Caki2 (cell line): Measurements from ENCODE around the gene MAT2A. TPM values are rescaled to one million over a fixed set of nuclear protein-coding genes. Genes with fewer than 3 reads are reported as not detected.

Experiments used
- DNase-seq: peaks from one replicate; pipeline ENCODE4 v3.0.0-alpha.2; 2015; ENCODE audit warnings: low read depth
- in situ Hi-C: cut with HindIII; loops from 2 replicates; pipeline ENCODE4 v1.10.0; 2016; ENCODE audit warnings: low sequenced_read_pairs, low pct_unique_long_range_greater_than_20kb, mixed read lengths
- total RNA-seq: library from RNA; depleted of rRNA; stranded (reverse); fragments of >200 nt; shearing (Covaris generic); gene quantifications from 2 replicates; pipeline ENCODE4 v1.2.3, GENCODE V29; 2014; ENCODE audit warnings: low replicate concordance

The MAT2A gene
- total RNA-seq, 1 experiment from 2014 or later: 59.5 TPM

- DNase-seq: peak; percentile 91
- in situ Hi-C loops: no loop called here
Observed at GRCh38 chr2:85561280-85562212, 22.6 kb downstream of the MAT2A start, which contains the start of gene GGCX. Gene GGCX, minus strand, starts transcription at chr2:85561493. Its CDS starts 65 bp downstream, at chr2:85561428.

GRCh38 chr2:85564144-85564563, 25.2 kb downstream of the MAT2A start:
- in situ Hi-C loops: no loop called here
- no peak for DNase-seq

- in situ Hi-C loops: no loop called here
- DNase-seq: no peak
Observed at GRCh38 chr2:85566265-85566664, 27.3 kb downstream of the MAT2A start.

- in situ Hi-C loops: no loop called here
- no peak for DNase-seq
Observed at GRCh38 chr2:85575739-85576138, 36.8 kb downstream of the MAT2A start.

DNA sequence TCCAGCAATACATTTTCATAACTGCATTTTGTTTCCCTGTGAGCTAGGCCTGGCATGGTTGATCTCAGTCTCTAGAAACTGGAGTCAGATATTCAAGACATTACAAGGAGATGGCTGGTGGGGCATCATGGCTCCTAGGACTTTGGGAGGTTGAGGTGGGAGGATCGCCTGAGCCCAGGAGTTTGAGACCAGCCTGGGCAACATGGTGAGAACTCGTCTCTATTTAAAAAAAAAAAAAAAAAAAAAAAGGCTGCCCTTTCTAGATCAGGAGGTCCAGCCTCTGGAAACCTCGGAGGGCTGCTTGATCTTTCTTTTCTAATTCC, 38.1 kb downstream of the MAT2A start:
- in situ Hi-C loops: no loop called here
- no peak for DNase-seq

DNA sequence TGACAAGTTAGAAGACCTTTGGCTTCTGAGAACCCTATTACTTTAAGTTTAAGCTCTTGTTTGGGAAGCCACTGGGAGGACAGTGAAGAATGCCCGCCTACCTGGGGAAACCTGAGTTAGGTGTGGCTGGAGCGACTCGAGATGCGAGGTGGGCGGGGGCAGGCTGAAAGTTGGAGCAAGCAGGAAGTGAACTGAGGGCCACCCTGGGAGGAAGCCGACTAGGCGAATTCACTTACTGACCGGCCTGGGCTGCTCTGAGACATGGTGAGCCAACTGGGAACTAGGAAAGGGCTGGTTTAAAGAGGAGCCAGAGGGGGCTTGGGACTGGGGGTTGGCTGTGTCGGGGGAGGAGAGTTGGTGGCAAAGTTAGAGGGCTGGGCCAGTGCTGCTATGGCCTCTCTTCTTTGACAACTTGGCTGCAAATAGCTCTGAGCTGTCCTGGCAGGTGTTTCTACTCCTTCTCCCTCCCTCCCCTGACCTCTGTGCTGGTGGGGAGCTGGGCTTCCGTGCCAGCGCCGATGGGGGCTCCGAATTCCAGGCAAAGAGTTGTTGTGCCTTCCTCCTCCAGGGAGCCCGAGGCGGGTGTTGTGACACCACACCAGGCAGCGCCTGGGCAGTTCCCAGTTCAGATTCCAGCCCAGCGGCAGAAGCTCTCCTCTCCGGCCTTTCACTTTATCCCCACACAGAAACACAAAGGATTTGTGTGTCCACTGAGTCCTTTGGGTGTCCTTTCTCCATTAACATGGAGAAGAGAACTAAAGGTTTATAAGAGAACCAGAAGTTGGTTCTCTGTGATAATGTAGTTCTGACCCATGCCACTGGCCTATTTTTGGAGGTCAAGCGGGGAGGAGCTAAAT, 38.6 kb downstream of the MAT2A start, which contains the start of gene VAMP8:
VAMP8 (plus strand) TSS at position 201 of the 857 bp plus-strand sequence; CDS start at position 262, 61 bp downstream.
- in situ Hi-C loops: no loop called here
- DNase-seq: no peak

DNA sequence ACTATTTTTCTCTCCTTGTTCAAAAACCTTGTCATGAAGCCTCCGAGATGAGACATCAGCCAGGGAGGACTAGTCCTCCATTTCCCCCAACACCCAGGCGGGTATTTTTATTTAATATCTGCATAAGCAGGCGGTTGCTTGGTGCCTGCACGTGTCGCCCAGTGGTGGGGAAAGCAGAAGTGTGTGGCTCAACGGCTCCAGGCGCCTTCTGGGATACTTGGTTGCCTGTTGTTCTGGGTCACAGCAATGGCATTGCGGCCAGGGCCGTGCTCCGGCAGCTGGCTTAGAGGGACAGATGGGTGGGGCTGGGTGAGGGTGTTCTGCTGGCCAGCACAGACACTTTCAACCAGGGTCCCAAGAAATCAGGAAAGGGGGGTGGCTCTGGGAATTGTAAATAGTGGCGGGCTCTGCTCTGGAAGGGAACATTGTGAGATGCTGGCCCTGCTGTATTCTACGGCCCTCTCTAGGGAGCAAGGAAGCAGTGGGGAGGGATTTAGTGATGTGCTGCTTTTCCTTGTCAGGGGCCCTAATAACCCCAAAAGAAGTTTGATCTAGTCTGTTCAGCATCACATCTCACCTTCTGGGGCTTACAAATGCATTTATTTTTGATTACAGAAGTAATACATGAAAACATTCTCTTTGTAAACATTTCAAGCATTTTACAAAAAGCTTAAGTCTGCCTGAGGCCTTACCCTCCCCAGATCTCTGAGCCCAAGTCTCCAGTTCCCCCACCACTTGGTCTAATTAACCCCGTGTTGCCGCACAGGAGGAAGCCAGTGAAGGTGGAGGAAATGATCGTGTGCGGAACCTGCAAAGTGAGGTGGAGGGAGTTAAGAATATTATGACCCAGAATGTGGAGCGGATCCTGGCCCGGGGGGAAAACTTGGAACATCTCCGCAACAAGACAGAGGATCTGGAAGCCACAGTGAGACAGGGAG, 39.5 kb downstream of the MAT2A start:
- in situ Hi-C loops: no loop called here
- no peak for DNase-seq

DNA sequence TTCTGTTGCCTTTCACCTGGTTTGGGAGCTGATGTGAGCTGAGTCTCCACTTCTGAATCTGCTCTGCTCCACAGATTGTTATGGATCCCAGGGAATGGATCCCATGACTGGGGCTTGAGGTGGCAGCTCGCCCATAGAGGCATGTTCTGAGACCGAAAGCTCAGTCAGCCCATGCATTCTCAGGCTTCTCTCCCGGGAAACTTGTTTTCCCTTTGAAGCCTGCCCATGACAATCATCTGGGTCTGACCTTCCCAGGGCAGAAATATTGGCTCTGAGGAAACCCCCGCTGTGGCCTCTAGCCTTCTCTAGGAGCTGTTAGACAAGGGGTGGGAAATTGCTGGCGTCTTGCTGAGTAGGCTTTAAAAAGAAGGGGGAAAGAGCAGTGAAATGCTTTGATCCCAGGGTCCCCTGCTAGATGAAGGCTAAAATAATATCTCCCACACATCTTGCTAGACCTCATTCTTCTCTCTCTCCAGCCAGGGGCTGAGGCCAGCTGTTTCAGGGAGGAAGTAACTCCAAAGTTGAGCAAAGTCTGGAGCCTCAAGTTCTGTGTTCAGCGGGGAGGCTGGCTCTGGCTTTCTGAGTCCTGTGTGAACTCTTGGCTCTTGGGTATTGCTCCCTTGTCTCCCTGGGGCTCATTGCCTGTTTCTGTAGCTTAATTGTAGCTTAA, 40.4 kb downstream of the MAT2A start:
- no peak for DNase-seq
- in situ Hi-C loops: no loop called here

GRCh38 chr2:85580206-85580605, 41.2 kb downstream of the MAT2A start:
- in situ Hi-C loops: no loop called here
- no peak for DNase-seq

GRCh38 chr2:85582492-85582891, 43.5 kb downstream of the MAT2A start:
- DNase-seq: no peak
- in situ Hi-C loops: no loop called here

GRCh38 chr2:85583667-85584353, 44.8 kb downstream of the MAT2A start:
- DNase-seq: no peak
- in situ Hi-C loops: no loop called here

GRCh38 chr2:85584354-85584856, 45.4 kb downstream of the MAT2A start, which contains the start of gene VAMP5:
Gene VAMP5, plus strand, starts transcription at chr2:85584431. Its CDS starts 60 bp downstream, at chr2:85584491.
- in situ Hi-C loops: no loop called here
- DNase-seq: no peak

DNA sequence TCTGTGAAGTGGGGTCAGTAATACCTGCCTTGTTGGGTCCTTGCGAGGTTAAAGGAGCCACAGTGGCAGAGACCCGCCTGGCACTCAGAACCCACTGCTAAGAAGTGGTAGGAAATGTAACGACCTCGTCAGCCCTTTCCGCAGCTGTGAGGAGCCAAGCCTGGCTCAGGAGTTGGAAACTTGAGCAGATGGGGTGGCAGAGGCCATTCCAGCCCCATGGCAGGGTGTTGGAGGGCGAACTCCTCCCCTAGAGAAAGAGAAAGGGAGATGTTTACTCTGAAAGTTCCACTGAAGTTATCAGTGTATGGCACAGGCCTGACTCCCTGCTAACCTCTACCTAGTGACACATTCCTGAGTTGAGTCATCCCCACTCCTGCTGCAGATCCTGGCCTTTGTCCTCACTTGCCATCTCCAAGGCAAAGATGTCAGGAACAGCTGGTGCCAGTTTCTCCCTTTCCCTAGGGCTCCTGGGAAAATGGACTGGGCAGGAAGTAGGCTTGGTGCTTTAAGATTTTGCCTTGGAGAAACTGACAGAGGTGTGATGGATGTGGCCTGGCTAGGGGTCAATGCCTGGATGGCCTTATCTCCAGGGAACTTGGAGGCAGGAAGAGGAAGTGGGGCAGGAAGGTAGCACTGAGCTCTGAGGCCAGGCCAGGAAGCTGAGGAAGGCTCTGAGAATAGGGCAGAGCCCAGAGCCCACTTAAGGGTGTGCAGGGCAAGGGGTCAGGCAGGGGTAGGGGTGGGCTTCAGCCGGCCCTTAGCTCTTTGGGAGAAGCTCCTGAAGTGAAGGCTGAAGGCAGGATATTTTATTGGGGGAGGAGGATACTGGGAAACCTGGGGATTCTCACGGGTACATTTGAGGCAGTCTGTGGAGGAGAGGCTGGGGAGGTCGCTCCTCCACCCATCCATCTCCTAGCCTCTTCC, 46.2 kb downstream of the MAT2A start:
- in situ Hi-C loops: no loop called here
- peak; percentile 82 for DNase-seq

- peak; percentile 70 for DNase-seq
- in situ Hi-C loops: no loop called here
Observed at GRCh38 chr2:85585781-85586105, 46.8 kb downstream of the MAT2A start.

DNA sequence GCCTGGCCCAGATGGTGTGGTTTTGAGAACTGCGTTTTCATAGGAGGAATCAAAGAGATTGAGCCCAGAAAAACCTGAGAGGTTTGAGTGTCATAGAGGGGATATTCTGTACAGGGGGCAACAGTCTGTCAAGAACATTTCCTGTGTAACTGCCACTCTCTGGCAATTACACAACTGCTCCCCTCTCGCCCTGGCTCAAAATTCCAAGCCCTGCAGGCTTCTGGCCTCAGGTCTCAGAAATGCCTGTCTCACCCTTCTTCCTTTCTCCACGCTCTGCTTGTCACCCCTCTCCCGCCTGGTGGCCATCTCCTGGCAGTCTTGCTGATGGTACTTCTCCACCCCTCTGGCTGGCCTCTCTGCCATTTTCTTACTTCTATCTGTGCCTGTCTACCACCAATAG, 49.3 kb downstream of the MAT2A start:
- no peak for DNase-seq

DNA sequence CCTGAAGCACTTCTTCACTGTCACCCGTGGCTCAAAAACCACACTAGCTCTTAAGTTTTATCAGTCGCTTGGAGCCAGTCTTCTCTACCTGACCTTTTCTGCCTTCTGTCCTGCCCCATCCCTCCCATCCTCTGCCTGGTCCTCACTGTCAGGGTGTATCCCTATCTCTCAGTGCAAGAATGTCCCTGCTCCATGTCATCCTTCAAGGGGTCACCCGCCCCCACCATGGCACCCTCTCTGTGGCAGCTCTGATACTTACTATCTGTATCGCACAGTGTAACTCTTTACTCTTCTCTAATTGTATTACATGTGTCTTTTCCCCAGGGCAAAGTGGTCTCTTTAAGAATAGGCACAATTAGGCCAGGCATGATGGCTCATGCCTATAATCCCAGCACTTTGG, 49.7 kb downstream of the MAT2A start:
- no peak for DNase-seq
- in situ Hi-C loops: no loop called here

More for the DNA sequence above, 49.3 kb downstream of the MAT2A start:
- in situ Hi-C loops: no loop called here
